ENCODE measurements around the gene PDLIM3. TPM values are rescaled to one million over a fixed set of nuclear protein-coding genes. Genes with fewer than 3 reads are reported as not detected.

Gene PDLIM3
- total and polyA plus RNA-seq, 2 donors (not counting 1 experiment from before 2014, with no cell fraction given), result 0.15 TPM; not detected in 1

GRCh38 chr4:185500035-185500434 is 35.3 kb downstream of the PDLIM3 start:
- H3K27ac Mint-ChIP-seq, result no peak overlapping the region
- H4K20me1 ChIP-seq (ENCODE audit: control insufficient read depth, insufficient read depth, low read length, poor library complexity, severe bottlenecking), result no peaks in the 10 kb centered on the region
- H3K27me3 ChIP-seq (replicated peaks in 1 of 4; ENCODE audit: control extremely low read depth in 1 of 4, control insufficient read depth in 3 of 4, insufficient read depth in 4 of 4, low read length in 3 of 4), result peaks cover 0 to 7% (median 2%) of the 10 kb centered on the region in 4 experiments
- H3K9ac ChIP-seq (ENCODE audit: low read length), result no peak overlapping the region
- H2AFZ ChIP-seq (ENCODE audit: insufficient read depth, low read depth, low read length, poor library complexity, severe bottlenecking), result no peak overlapping the region
- ChIA-PET CTCF (no interaction called here), POLR2A (no interaction called here)
- H3K9me3 ChIP-seq (ENCODE audit: control extremely low read depth in 1 of 3, control insufficient read depth in 2 of 3, insufficient read depth in 1 of 3, low read length in 2 of 3), result peaks cover 0 to 16% (median 1%) of the 10 kb centered on the region in 3 donors
- H3K79me2 ChIP-seq (ENCODE audit: control insufficient read depth, insufficient read depth, low read length), result no peaks in the 10 kb centered on the region
- H3K9me3 Mint-ChIP-seq (ENCODE audit: insufficient read depth), result peaks cover 8% of the 10 kb centered on the region
- TF ChIP-seq EZH2 (IDR thresholded peaks at IDR 0.05; ENCODE audit: borderline replicate concordance, insufficient read depth, low read depth, low read length, poor library complexity, severe bottlenecking) (no peak), CTCF (IDR thresholded peaks at IDR 0.05) (no peak)
- ATAC-seq (ENCODE audit: low read depth) (no peak), DNase-seq (no peak)
- H3K4me1 ChIP-seq (ENCODE audit: control insufficient read depth in 2 of 2, insufficient read depth in 2 of 2, low read length in 2 of 2), result no peaks in the 10 kb centered on the region
- H3K36me3 ChIP-seq (replicated peaks in 1 of 2; ENCODE audit: control extremely low read depth in 1 of 2, control insufficient read depth in 1 of 2, extremely low read depth in 1 of 2, insufficient read depth in 2 of 2, low read length in 1 of 2), result no peaks in the 10 kb centered on the region
- H3K27me3 Mint-ChIP-seq, result peaks cover 41% of the 10 kb centered on the region
- no peak overlapping the region for H3K4me3 Mint-ChIP-seq
- H3K4me1 Mint-ChIP-seq, result no peaks in the 10 kb centered on the region
- intact Hi-C loops (cut with micrococcal nuclease), result no loop called here
- no peak overlapping the region for H3K4me2 ChIP-seq (replicated peaks; ENCODE audit: low read depth, low read length, poor library complexity, severe bottlenecking)
- no peak overlapping the region for H3K4me3 ChIP-seq (ENCODE audit: control extremely low read depth in 1 of 5, extremely low read depth in 1 of 5, insufficient read depth in 1 of 5, low read depth in 2 of 5, low read length in 4 of 5)
- WGBS (ENCODE audit: insufficient coverage), result 97% methylated on average over 8 of the region's 9 CpGs
- H3K27ac ChIP-seq (ENCODE audit: low read length in 2 of 2), result no peak overlapping the region

DNA sequence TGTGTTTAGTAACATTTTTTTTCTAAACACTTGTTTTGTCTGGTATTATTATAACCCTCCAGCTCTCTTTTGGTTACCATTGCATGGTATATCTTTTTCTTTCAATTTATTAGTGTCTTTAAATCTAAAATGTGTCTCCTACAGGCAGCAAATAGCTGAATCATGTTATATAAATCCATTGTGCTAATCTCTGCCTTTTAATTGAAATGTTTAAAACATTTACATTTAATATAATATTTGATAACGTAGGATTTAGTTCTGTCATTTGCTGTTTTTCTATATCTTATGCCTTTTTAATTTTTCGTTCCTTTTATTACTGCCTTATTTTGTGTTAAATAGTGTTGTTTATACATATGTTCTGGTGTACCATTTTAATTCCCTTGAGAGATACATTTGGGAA is 46.7 kb downstream of the PDLIM3 start:
- WGBS (ENCODE audit: insufficient coverage), result no CpG with 5 or more reads among the region's 2 CpGs
- H3K36me3 ChIP-seq (replicated peaks in 1 of 2; ENCODE audit: control extremely low read depth in 1 of 2, control insufficient read depth in 1 of 2, extremely low read depth in 1 of 2, insufficient read depth in 2 of 2, low read length in 1 of 2), result no peaks in the 10 kb centered on the region
- Mint-ChIP-seq H3K27me3 (peaks cover 35% of the 10 kb centered on the region), H3K4me3 (no peak overlapping the region), H3K9me3 (ENCODE audit: insufficient read depth) (peaks cover 7% of the 10 kb centered on the region), H3K4me1 (no peaks in the 10 kb centered on the region), H3K27ac (no peak overlapping the region)
- H2AFZ ChIP-seq (ENCODE audit: insufficient read depth, low read depth, low read length, poor library complexity, severe bottlenecking), result no peak overlapping the region
- intact Hi-C loops (cut with micrococcal nuclease), result no loop called here
- POLR2A ChIA-PET, result no interaction called here
- H3K79me2 ChIP-seq (ENCODE audit: control insufficient read depth, insufficient read depth, low read length), result no peaks in the 10 kb centered on the region
- H3K9me3 ChIP-seq (ENCODE audit: control extremely low read depth in 1 of 3, control insufficient read depth in 2 of 3, insufficient read depth in 1 of 3, low read length in 2 of 3), result peaks cover 3 to 14% (median 13%) of the 10 kb centered on the region in 3 donors
- H3K4me3 ChIP-seq (ENCODE audit: control extremely low read depth in 1 of 5, extremely low read depth in 1 of 5, insufficient read depth in 1 of 5, low read depth in 2 of 5, low read length in 4 of 5), result no peak overlapping the region
- H3K27ac ChIP-seq (ENCODE audit: low read length in 2 of 2), result no peak overlapping the region
- H3K27me3 ChIP-seq (replicated peaks in 1 of 4; ENCODE audit: control extremely low read depth in 1 of 4, control insufficient read depth in 3 of 4, insufficient read depth in 4 of 4, low read length in 3 of 4), result peaks cover 0 to 3% (median 0%) of the 10 kb centered on the region in 4 experiments
- no peaks in the 10 kb centered on the region for H3K4me1 ChIP-seq (ENCODE audit: control insufficient read depth in 2 of 2, insufficient read depth in 2 of 2, low read length in 2 of 2)
- no peak for DNase-seq
- no peak for TF ChIP-seq EZH2 (IDR thresholded peaks at IDR 0.05; ENCODE audit: borderline replicate concordance, insufficient read depth, low read depth, low read length, poor library complexity, severe bottlenecking)
- no peak for TF ChIP-seq CTCF (IDR thresholded peaks at IDR 0.05)
- no peak overlapping the region for H3K9ac ChIP-seq (ENCODE audit: low read length)
- CTCF ChIA-PET, result interaction anchor here (1.1 kb wide), 2 partner anchors 15 to 22 kb away, joined by 3 read pairs; no protein-coding TSS in a partner anchor
- no peaks in the 10 kb centered on the region for H4K20me1 ChIP-seq (ENCODE audit: control insufficient read depth, insufficient read depth, low read length, poor library complexity, severe bottlenecking)
- no peak overlapping the region for H3K4me2 ChIP-seq (replicated peaks; ENCODE audit: low read depth, low read length, poor library complexity, severe bottlenecking)
- no peak for ATAC-seq (ENCODE audit: low read depth)
